K562 (cell line): Measurements from ENCODE around the gene FCRL3. TPM values are rescaled to one million over a fixed set of nuclear protein-coding genes. Genes with fewer than 3 reads are reported as not detected.

ENCODE experiments used
- ATAC-seq: fragments of 200-7000 bp; cut with Tn5 transposase; 3 replicates; pipeline ENCODE4 v1.9.1; 2020; ENCODE audit warnings: moderate library complexity
- BruUV-seq: library from RNA; stranded (reverse); fragments of 400-500 nt; replicated peaks from 2 replicates; lab custom pipeline; 2021; lab: Mats Ljungman, UMichigan
- CTCF ChIA-PET: fragments of 300-600 bp; formaldehyde crosslinking; extraction: SDS; loops from one replicate; lab custom pipeline; 2021; ENCODE audit warnings: low intra/inter-chr PET ratio; lab: Yijun Ruan, JAX
- POLR2A ChIA-PET: fragments of 300-600, 350-650 bp; sonication (Branson Sonifier 250); formaldehyde crosslinking; extraction: SDS; loops from one replicate; lab custom pipeline; 2021; ENCODE audit warnings: antibody characterized with exemption, inconsistent platforms; lab: Yijun Ruan, JAX
- DNase-seq, 4 experiments: peaks; one replicate each; pipeline versions ENCODE4 v3.0.0 to v3.0.0-alpha.2; 2011 to 2018; ENCODE audit warnings: low spot score in 3 of 4, mixed read lengths in 3 of 4; ENCODE audit errors: extremely low read depth in 1 of 4
- FAIRE-seq: peaks from 2 replicates; lab custom pipeline; 2011; peaks lifted over from hg19 to GRCh38; lab: Jason Lieb, UNC
- H2AFZ ChIP-seq: 2 replicates; pipeline ENCODE4 v1.6.0; 2011; ENCODE audit warnings: low read depth, low read length, control low read depth, inconsistent platforms
- H3K27ac ChIP-seq: fragments of 200-600 bp; 3 replicates; pipeline ENCODE4 v1.8.0; 2011; ENCODE audit warnings: low read depth, mild to moderate bottlenecking, control low read depth, inconsistent platforms, low read length, moderate library complexity, mixed read lengths; ENCODE audit errors: extremely low read depth
- H3K27me3 ChIP-seq, 2 experiments: fragments of 300-600 bp in 1 of 2; 2 replicates in 1 of 2; 3 replicates in 1 of 2; pipeline versions ENCODE4 v1.6.0 to v1.8.0; 2011; ENCODE audit warnings: inconsistent platforms in 2 of 2, low read length in 2 of 2, mild to moderate bottlenecking in 1 of 2, mixed read lengths in 1 of 2, moderate library complexity in 1 of 2; ENCODE audit not compliant: control insufficient read depth in 2 of 2, insufficient read depth in 2 of 2
- H3K36me3 ChIP-seq: fragments of 300-600 bp; 3 replicates; pipeline ENCODE4 v1.8.0; 2011; ENCODE audit warnings: mild to moderate bottlenecking, low read length, inconsistent platforms; ENCODE audit not compliant: control insufficient read depth, insufficient read depth
- H3K4me1 ChIP-seq, 2 experiments: fragments of 200-600 bp in 1 of 2; replicated peaks in 1 of 2; 2 replicates in 1 of 2; 3 replicates in 1 of 2; pipeline versions ENCODE4 v1.5.1 to v1.8.0; 2011; ENCODE audit warnings: inconsistent platforms in 2 of 2, low read length in 2 of 2, mild to moderate bottlenecking in 1 of 2, mixed read lengths in 1 of 2, moderate library complexity in 1 of 2; ENCODE audit not compliant: control insufficient read depth in 2 of 2, insufficient read depth in 2 of 2
- H3K4me2 ChIP-seq: 2 replicates; pipeline ENCODE4 v1.6.1; 2011; ENCODE audit warnings: low read length, control low read depth, inconsistent platforms, mixed read lengths; ENCODE audit not compliant: insufficient read depth
- H3K4me3 ChIP-seq: fragments of 200-600 bp; sonication (generic), shearing (Covaris generic); 2 replicates; pipeline ENCODE4 v1.5.1; 2016; ENCODE audit warnings: control low read depth, inconsistent platforms
- H3K79me2 ChIP-seq: fragments of 200-600 bp; 3 replicates; pipeline ENCODE4 v1.8.0; 2011; ENCODE audit warnings: low read length, inconsistent platforms; ENCODE audit not compliant: control insufficient read depth, insufficient read depth
- H3K9ac ChIP-seq, 2 experiments: 2 replicates each; pipeline versions ENCODE4 v1.6.0 to v1.6.1; 2011; ENCODE audit warnings: low read depth in 2 of 2, low read length in 2 of 2, control low read depth in 1 of 2, inconsistent platforms in 1 of 2, mild to moderate bottlenecking in 1 of 2, mixed read lengths in 1 of 2; ENCODE audit not compliant: insufficient read depth in 1 of 2
- H3K9me1 ChIP-seq: one replicate; pipeline ENCODE4 v1.6.0; 2011; ENCODE audit warnings: inconsistent platforms, mild to moderate bottlenecking, low read length, moderate library complexity; ENCODE audit not compliant: control insufficient read depth, insufficient read depth
- H3K9me3 ChIP-seq: replicated peaks from 2 replicates; pipeline ENCODE4 v1.5.1; 2011; ENCODE audit warnings: low read depth, low read length, inconsistent platforms; ENCODE audit not compliant: control insufficient read depth, insufficient read depth
- H4K20me1 ChIP-seq: replicated peaks from 2 replicates; pipeline ENCODE4 v1.6.1; 2011; ENCODE audit warnings: low read length, inconsistent platforms, mixed read lengths; ENCODE audit not compliant: control insufficient read depth, insufficient read depth
- DNMT1 ChIP-seq: fragments of 450-650 bp; IDR thresholded peaks from 2 replicates; pipeline ENCODE4 v1.6.1; 2016; ENCODE audit warnings: antibody characterized with exemption, mild to moderate bottlenecking
- GTF2A2 ChIP-seq: IDR thresholded peaks from 2 replicates; pipeline ENCODE4 v1.6.1; 2016; ENCODE audit warnings: mild to moderate bottlenecking, missing genetic modification characterization, missing compliant biosample characterization
- MTA3 ChIP-seq: fragments of 450-650 bp; formaldehyde crosslinking; IDR thresholded peaks from 2 replicates; pipeline ENCODE4 v1.6.1; 2017; ENCODE audit warnings: mild to moderate bottlenecking, borderline replicate concordance
- NR2F6 ChIP-seq: fragments of 450-650 bp; formaldehyde crosslinking; IDR thresholded peaks from 2 replicates; pipeline ENCODE4 v1.4.0; 2020; ENCODE audit warnings: mild to moderate bottlenecking
- PURB ChIP-seq: sonication (generic); formaldehyde crosslinking; IDR thresholded peaks from 2 replicates; pipeline ENCODE4 v1.9.0; 2021; ENCODE audit warnings: low read depth, mild to moderate bottlenecking, missing genetic modification reagents
- SRSF7 ChIP-seq: fragments of 200-400 bp; formaldehyde crosslinking; optimal IDR thresholded peaks from 2 replicates; pipeline ENCODE3; 2017; ENCODE audit warnings: mild to moderate bottlenecking, low read depth, low read length
- XRCC5 ChIP-seq: fragments of 200-400 bp; formaldehyde crosslinking; IDR thresholded peaks from 2 replicates; pipeline ENCODE4 v1.6.1; 2017; ENCODE audit warnings: low read depth, mild to moderate bottlenecking, low read length
- ZBED1 ChIP-seq: IDR thresholded peaks from 2 replicates; pipeline ENCODE4 v1.6.1; 2014
- ZNF217 ChIP-seq: sonication (generic); formaldehyde crosslinking; IDR thresholded peaks from 2 replicates; pipeline ENCODE4 v1.8.0; 2022; ENCODE audit warnings: mild to moderate bottlenecking, missing genetic modification reagents
- ZNF354B ChIP-seq: fragments of 250-450 bp; sonication (Bioruptor Pico); IDR thresholded peaks from 2 replicates; pipeline ENCODE4 v1.4.0; 2020
- ZNF764 ChIP-seq: fragments of 250-450 bp; sonication (Bioruptor Pico); IDR thresholded peaks from 2 replicates; pipeline ENCODE4 v1.4.0; 2020; ENCODE audit warnings: low read depth, mild to moderate bottlenecking, moderate library complexity
- WGBS: fragments of 100-300 bp; shearing (Covaris generic); methylation state at CpG from one replicate; pipeline ENCODE4 v1.1.6; 2016; ENCODE audit warnings: low coverage, mixed read lengths; ENCODE audit not compliant: insufficient coverage; ENCODE audit errors: missing lambda C conversion rate; 5-methylcytosine and 5-hydroxymethylcytosine counted together
- in situ Hi-C: fragments of 300-500 bp; cut with MboI; formaldehyde crosslinking; loops from 4 replicates; pipeline ENCODE4 v1.15.0; 2018; ENCODE audit warnings: inconsistent platforms, mixed read lengths
- intact Hi-C: fragments of 100-400 bp; cut with micrococcal nuclease; formaldehyde crosslinking; loops from 2 replicates; pipeline ENCODE4 v1.14.2; 2022
- polyA plus RNA-seq, 8 experiments: library from polyadenylated mRNA; depleted of rRNA in 4 of 8; stranded (reverse) in 5 of 8; unstranded in 3 of 8; fragments of >200 nt; fragmentation: Nextera tagmentation in 2 of 8; fragmentation: Illumina TruSeq in 1 of 8; extraction: Ambion mirVana in 2 of 8; extraction: Trizol in 1 of 8; gene quantifications; 2 replicates each; pipeline versions ENCODE4 v1.2.1 to v1.2.3, GENCODE V29; 2011 to 2014; ENCODE audit warnings: inconsistent platforms in 1 of 8, missing spikeins in 1 of 8
- total RNA-seq, 7 experiments: library from RNA; depleted of rRNA in 6 of 7; stranded (reverse); fragments of >200 nt in 6 of 7; fragmentation: Illumina TruSeq in 2 of 7; extraction: Trizol in 2 of 7; gene quantifications; 2 replicates each; pipeline versions ENCODE4 v1.2.1 to v1.2.3, GENCODE V29; 2011 to 2021; ENCODE audit warnings: low replicate concordance in 1 of 7
- TF ChIP-seq, protein P1 (sequence below): fragments of 250-450 bp; sonication (Bioruptor Pico); IDR thresholded peaks from 2 replicates; pipeline ENCODE4 v1.4.0; 2020; ENCODE audit warnings: borderline replicate concordance
- TF ChIP-seq, protein P2 (sequence below): fragments of 450-650 bp; IDR thresholded peaks from 2 replicates; pipeline ENCODE4 v1.6.1; 2016; ENCODE audit warnings: low read depth, mild to moderate bottlenecking, moderate library complexity
- TF ChIP-seq, protein P3 (sequence below): sonication (generic); IDR thresholded peaks from 2 replicates; pipeline ENCODE4 v1.6.1; 2016

FCRL3 gene
- total and polyA plus RNA-seq, 9 of the 15 experiments (the other 6 are each of a cell fraction or from before 2014, with no cell fraction given): not detected

DNA sequence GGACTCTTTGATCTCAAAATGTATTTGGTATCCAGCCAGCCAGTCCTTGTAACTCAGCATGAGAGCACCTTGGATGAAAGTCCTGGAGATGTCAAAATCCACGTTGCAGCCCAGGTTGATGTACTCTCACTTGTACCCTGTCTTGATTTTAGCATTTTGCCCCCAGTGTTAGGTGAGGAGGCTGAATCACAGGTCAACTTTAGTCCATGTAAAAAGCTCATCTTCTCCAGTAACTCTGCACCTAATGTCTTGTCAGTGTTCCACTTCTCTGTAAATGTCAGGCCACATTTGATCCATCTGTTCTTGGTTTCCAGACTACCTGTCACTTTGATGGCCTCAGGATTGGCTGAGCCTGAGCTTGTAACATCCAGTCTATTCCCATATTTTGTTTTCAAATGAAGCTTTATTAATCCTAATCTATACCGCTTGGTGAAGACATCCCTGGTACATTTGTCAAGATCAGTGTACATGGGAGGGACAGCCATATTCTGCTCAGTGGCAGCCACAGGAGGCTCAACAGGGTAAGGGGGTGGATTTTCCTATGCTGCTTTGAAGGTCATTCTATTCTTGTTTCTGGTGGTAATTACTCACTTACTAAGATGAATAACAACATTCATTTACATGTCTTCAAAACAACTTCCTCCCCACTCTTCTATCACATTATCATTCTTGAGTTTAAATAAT lies 24.1 kb upstream of the FCRL3 start:
- WGBS: 0% methylated on average over 2 of the region's 2 CpGs

DNA sequence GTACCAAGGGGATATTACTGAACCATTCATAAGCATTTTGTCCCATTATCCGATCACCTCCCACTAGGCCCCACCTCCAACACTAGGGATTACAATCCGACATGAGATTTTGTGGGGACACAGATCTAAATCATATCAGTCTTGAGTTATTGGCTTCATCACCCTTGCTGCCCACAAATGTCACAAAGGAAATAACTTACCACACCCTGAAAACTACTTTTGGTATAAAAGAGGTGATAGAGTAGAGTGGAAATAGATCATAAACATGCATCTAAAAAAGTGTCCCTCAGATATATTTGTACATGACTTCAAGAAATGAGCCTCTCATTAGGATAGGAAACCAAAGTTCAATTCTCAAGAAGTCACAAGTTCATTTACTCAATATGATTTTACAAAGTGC lies 22.6 kb upstream of the FCRL3 start:
- Histone ChIP-seq H3K27ac (no peak overlapping the region), H3K9me1 (no peaks in the 10 kb centered on the region), H3K4me2 (no peak overlapping the region), H3K27me3 (no peaks in the 10 kb centered on the region), H3K4me3 (no peak overlapping the region), H3K79me2 (no peaks in the 10 kb centered on the region), H3K36me3 (no peaks in the 10 kb centered on the region), H2AFZ (no peak overlapping the region), H4K20me1 (no peaks in the 10 kb centered on the region), H3K9ac (no peak overlapping the region), H3K9me3 (no peaks in the 10 kb centered on the region), H3K4me1 (no peaks in the 10 kb centered on the region)
- ChIA-PET POLR2A (no interaction called here), CTCF (no interaction called here)
- WGBS: 0% methylated on average over 2 of the region's 2 CpGs
- ATAC-seq: no peak
- FAIRE-seq: no peak
- no peak for DNase-seq
- no TSS peak for BruUV-seq
- in situ Hi-C loops: no loop called here
- intact Hi-C loops: no loop called here
- TF ChIP-seq, protein P1, sequence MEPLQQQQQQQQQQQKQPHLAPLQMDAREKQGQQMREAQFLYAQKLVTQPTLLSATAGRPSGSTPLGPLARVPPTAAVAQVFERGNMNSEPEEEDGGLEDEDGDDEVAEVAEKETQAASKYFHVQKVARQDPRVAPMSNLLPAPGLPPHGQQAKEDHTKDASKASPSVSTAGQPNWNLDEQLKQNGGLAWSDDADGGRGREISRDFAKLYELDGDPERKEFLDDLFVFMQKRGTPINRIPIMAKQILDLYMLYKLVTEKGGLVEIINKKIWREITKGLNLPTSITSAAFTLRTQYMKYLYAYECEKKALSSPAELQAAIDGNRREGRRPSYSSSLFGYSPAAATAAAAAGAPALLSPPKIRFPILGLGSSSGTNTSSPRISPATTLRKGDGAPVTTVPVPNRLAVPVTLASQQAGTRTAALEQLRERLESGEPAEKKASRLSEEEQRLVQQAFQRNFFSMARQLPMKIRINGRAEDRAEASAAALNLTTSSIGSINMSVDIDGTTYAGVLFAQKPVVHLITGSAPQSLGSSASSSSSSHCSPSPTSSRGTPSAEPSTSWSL (CRISPR knock-in tag): no peak
- TF ChIP-seq ZNF217 (CRISPR knock-in tag) (no peak), NR2F6 (CRISPR knock-in tag) (no peak), PURB (CRISPR knock-in tag) (no peak), ZNF764 (no peak), XRCC5 (no peak), DNMT1 (no peak)
- TF ChIP-seq, protein P2, sequence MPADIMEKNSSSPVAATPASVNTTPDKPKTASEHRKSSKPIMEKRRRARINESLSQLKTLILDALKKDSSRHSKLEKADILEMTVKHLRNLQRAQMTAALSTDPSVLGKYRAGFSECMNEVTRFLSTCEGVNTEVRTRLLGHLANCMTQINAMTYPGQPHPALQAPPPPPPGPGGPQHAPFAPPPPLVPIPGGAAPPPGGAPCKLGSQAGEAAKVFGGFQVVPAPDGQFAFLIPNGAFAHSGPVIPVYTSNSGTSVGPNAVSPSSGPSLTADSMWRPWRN: no peak

More for the DNA sequence above, 24.1 kb upstream of the FCRL3 start:
- H4K20me1 ChIP-seq: no peaks in the 10 kb centered on the region
- no peaks in the 10 kb centered on the region for H3K9me3 ChIP-seq
- no peak overlapping the region for H3K4me2 ChIP-seq
- no TSS peak for BruUV-seq
- no peaks in the 10 kb centered on the region for H3K9me1 ChIP-seq
- ATAC-seq (no peak), FAIRE-seq (no peak), DNase-seq (no peak)
- no peak for TF ChIP-seq SRSF7
- no peak for TF ChIP-seq ZBED1
- no peak for TF ChIP-seq ZNF354B (CRISPR knock-in tag)
- TF ChIP-seq, protein P3, sequence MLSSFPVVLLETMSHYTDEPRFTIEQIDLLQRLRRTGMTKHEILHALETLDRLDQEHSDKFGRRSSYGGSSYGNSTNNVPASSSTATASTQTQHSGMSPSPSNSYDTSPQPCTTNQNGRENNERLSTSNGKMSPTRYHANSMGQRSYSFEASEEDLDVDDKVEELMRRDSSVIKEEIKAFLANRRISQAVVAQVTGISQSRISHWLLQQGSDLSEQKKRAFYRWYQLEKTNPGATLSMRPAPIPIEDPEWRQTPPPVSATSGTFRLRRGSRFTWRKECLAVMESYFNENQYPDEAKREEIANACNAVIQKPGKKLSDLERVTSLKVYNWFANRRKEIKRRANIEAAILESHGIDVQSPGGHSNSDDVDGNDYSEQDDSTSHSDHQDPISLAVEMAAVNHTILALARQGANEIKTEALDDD: no peak
- TF ChIP-seq MTA3: no peak
- no peak for TF ChIP-seq GTF2A2
- no peaks in the 10 kb centered on the region for H3K79me2 ChIP-seq
- H3K9ac ChIP-seq: no peak overlapping the region
- ChIA-PET POLR2A (interaction anchor here (0.6 kb wide), 1 partner anchor 16 kb away, joined by 4 read pairs; no protein-coding TSS in a partner anchor), CTCF (no interaction called here)
- H3K4me1 ChIP-seq: no peaks in the 10 kb centered on the region
- intact Hi-C loops: no loop called here
- no peaks in the 10 kb centered on the region for H3K27me3 ChIP-seq
- no peak overlapping the region for H3K27ac ChIP-seq
- in situ Hi-C loops: no loop called here
- H3K36me3 ChIP-seq: no peaks in the 10 kb centered on the region
- no peak overlapping the region for H3K4me3 ChIP-seq
- H2AFZ ChIP-seq: no peak overlapping the region
